ENCODE measurements around the gene DPY19L1.
"Not testable (repeated sequence)": the region's sequence is repeated elsewhere in the genome, so short reads cannot be mapped to it uniquely, and the experiment has no call there.

DNA sequence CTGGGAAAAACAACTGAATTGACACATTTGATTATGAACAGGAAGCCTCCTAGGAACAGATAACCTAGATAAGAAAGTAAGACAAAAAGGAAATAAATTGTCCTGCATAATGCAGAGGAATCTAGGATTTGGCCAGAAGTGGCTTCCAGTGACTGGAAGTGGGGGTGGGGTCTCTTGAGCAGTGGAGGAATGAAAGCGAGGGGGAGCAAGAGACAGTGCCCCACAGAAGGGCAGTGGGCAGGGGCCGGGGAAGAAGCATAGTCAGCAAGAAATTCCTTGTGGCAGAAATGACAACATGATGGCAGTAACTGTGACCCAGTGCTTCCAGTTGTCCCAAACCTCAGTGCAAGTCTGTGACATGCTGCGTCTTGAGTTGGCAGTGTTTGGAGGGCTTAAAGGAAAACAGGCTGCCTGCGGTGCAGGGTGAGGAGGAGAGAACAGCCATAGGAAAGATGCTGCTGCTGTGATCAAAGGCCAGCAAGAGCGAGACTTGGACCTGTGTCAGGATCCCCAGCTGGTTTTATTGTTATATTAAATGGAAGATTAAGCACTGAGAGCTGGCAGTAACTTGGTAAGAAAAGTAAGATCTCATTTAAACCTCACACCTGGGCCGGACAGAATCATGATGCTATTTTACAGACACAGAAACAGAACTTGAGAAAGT lies 119.0 kb downstream of the DPY19L1 start:
- TF ChIP-seq, protein P1, sequence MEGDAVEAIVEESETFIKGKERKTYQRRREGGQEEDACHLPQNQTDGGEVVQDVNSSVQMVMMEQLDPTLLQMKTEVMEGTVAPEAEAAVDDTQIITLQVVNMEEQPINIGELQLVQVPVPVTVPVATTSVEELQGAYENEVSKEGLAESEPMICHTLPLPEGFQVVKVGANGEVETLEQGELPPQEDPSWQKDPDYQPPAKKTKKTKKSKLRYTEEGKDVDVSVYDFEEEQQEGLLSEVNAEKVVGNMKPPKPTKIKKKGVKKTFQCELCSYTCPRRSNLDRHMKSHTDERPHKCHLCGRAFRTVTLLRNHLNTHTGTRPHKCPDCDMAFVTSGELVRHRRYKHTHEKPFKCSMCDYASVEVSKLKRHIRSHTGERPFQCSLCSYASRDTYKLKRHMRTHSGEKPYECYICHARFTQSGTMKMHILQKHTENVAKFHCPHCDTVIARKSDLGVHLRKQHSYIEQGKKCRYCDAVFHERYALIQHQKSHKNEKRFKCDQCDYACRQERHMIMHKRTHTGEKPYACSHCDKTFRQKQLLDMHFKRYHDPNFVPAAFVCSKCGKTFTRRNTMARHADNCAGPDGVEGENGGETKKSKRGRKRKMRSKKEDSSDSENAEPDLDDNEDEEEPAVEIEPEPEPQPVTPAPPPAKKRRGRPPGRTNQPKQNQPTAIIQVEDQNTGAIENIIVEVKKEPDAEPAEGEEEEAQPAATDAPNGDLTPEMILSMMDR (conservative IDR thresholded peaks at IDR 0.05; ENCODE audit: low read depth, low read length), result not testable (repeated sequence)
- not testable (repeated sequence) for TF ChIP-seq EZH2 (IDR thresholded peaks at IDR 0.05; ENCODE audit: borderline replicate concordance, low read depth, low read length, poor library complexity, severe bottlenecking)

Data from A673 (cell line).